LNCaP clone FGC (cell line): ENCODE results near the gene ZMYND12.
"Not testable (repeated sequence)": the region's sequence is repeated elsewhere in the genome, so short reads cannot be mapped to it uniquely, and the experiment has no call there.

Experiments used
- DNase-seq: peaks from one replicate; pipeline ENCODE4 v3.0.0-alpha.2; 2011; ENCODE audit warnings: low read depth
- H3K4me3 ChIP-seq: 2 replicates; pipeline ENCODE4 v1.5.1; 2011; ENCODE audit warnings: mild to moderate bottlenecking, low read depth, low read length, control low read depth
- CTCF ChIP-seq: IDR thresholded peaks from 2 replicates; pipeline ENCODE4 v1.5.1; 2012; ENCODE audit warnings: mild to moderate bottlenecking; ENCODE audit not compliant: control insufficient read depth, insufficient read depth; ENCODE audit errors: extremely low read depth

Gene ZMYND12

GRCh38 chr1:42479621-42480020 lies 23.8 kb upstream of the ZMYND12 start:
- no peak overlapping the region for H3K4me3 ChIP-seq
- no peak for DNase-seq
- no peak for TF ChIP-seq CTCF

GRCh38 chr1:42477775-42478174 lies 22.0 kb upstream of the ZMYND12 start:
- H3K4me3 ChIP-seq: no peak overlapping the region
- TF ChIP-seq CTCF: no peak
- DNase-seq: no peak

- DNase-seq, H3K4me3 ChIP-seq: not testable (repeated sequence)
Measured at GRCh38 chr1:42477354-42477753, 21.5 kb upstream of the ZMYND12 start.

GRCh38 chr1:42476605-42477004 lies 20.8 kb upstream of the ZMYND12 start:
- TF ChIP-seq CTCF: no peak
- no peak for DNase-seq
- H3K4me3 ChIP-seq: no peak overlapping the region

GRCh38 chr1:42469727-42470126 lies 13.9 kb upstream of the ZMYND12 start:
- no peak for TF ChIP-seq CTCF
- no peak overlapping the region for H3K4me3 ChIP-seq
- no peak for DNase-seq

GRCh38 chr1:42466030-42466429 lies 10.2 kb upstream of the ZMYND12 start:
- no peak for TF ChIP-seq CTCF
- DNase-seq: no peak

GRCh38 chr1:42463921-42464320 lies 8.1 kb upstream of the ZMYND12 start:
- no peak for TF ChIP-seq CTCF
- peak overlapping the region; percentile 89 for H3K4me3 ChIP-seq
- DNase-seq: no peak

More at GRCh38 chr1:42466030-42466429, 10.2 kb upstream of the ZMYND12 start:
- H3K4me3 ChIP-seq: no peak overlapping the region
